Fibroblast of mammary gland (primary cell): ENCODE measurements around the gene CAST.

ENCODE experiments used
- DNase-seq: peaks from one replicate; pipeline ENCODE4 v3.0.0-alpha.2; 2010; ENCODE audit warnings: low read depth
- H3K4me3 ChIP-seq: 2 replicates; pipeline ENCODE4 v1.5.1; 2011; ENCODE audit warnings: low read depth, mild to moderate bottlenecking, low read length, moderate library complexity; ENCODE audit not compliant: control insufficient read depth
- TF ChIP-seq, protein P1 (sequence below): conservative IDR thresholded peaks from 2 replicates; pipeline ENCODE4 v1.5.1; 2011; ENCODE audit warnings: low read depth, low read length, inconsistent platforms; ENCODE audit not compliant: control insufficient read depth, insufficient read depth

The CAST gene

DNA sequence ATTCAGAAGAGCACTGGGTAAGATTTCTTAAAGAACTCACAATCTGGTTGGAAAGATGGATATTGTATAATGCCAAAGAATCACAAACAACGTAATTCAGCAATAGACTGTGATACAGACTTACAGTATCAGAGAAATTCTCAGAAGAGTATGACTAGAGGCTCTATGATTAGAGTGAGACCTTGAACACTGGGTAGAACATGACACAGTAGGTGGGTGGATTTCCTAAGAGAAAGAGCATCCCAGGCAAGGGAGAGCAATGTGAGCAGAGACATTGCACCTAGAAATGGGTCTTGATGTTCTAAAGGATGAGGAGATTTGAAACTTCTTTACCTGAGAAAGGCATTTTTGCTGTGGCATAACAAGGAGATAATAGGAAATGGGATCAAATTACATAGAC, 27.3 kb upstream of the CAST start:
- H3K4me3 ChIP-seq: no peak overlapping the region
- DNase-seq: no peak
- TF ChIP-seq, protein P1, sequence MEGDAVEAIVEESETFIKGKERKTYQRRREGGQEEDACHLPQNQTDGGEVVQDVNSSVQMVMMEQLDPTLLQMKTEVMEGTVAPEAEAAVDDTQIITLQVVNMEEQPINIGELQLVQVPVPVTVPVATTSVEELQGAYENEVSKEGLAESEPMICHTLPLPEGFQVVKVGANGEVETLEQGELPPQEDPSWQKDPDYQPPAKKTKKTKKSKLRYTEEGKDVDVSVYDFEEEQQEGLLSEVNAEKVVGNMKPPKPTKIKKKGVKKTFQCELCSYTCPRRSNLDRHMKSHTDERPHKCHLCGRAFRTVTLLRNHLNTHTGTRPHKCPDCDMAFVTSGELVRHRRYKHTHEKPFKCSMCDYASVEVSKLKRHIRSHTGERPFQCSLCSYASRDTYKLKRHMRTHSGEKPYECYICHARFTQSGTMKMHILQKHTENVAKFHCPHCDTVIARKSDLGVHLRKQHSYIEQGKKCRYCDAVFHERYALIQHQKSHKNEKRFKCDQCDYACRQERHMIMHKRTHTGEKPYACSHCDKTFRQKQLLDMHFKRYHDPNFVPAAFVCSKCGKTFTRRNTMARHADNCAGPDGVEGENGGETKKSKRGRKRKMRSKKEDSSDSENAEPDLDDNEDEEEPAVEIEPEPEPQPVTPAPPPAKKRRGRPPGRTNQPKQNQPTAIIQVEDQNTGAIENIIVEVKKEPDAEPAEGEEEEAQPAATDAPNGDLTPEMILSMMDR: no peak

DNA sequence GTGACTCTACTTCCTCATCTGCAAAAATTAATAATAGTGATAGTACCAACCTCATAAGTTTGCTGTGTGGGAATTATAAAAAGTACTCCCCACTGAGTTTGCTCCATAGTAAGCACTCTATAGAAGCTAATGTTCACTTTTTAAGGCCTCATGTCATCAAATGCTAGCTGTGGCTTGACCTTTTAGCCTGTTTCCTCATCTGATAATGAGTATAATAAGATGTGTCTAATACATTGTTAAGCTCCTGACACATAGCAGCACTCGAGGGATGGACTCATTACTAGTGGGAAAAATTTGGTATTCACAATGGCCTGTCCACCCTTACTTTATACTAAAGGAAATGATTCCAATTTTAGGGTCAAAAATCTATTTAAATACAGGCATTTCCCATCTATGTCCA, 26.1 kb upstream of the CAST start:
- DNase-seq: no peak
- no peak overlapping the region for H3K4me3 ChIP-seq
- TF ChIP-seq, protein P1: no peak

GRCh38 chr5:96636594-96636993, 25.6 kb upstream of the CAST start:
- no peak for DNase-seq
- TF ChIP-seq, protein P1: no peak
- no peak overlapping the region for H3K4me3 ChIP-seq

GRCh38 chr5:96637196-96637595, 25.0 kb upstream of the CAST start:
- no peak for DNase-seq
- TF ChIP-seq, protein P1: no peak
- no peak overlapping the region for H3K4me3 ChIP-seq

GRCh38 chr5:96638561-96638960, 23.6 kb upstream of the CAST start:
- TF ChIP-seq, protein P1: no peak
- H3K4me3 ChIP-seq: no peak overlapping the region
- DNase-seq: no peak

- H3K4me3 ChIP-seq: no peak overlapping the region
- no peak for DNase-seq
- TF ChIP-seq, protein P1: no peak
Measured at GRCh38 chr5:96640696-96641095, 21.5 kb upstream of the CAST start.

- peak; percentile 37 for DNase-seq
- TF ChIP-seq, protein P1: no peak
- no peak overlapping the region for H3K4me3 ChIP-seq
Measured at GRCh38 chr5:96641368-96642280, 20.6 kb upstream of the CAST start.
